ENCODE measurements around the gene PRAMEF33.
"Not testable (repeated sequence)": the region's sequence is repeated elsewhere in the genome, so short reads cannot be mapped to it uniquely, and the experiment has no call there.

PRAMEF33 gene, protein sequence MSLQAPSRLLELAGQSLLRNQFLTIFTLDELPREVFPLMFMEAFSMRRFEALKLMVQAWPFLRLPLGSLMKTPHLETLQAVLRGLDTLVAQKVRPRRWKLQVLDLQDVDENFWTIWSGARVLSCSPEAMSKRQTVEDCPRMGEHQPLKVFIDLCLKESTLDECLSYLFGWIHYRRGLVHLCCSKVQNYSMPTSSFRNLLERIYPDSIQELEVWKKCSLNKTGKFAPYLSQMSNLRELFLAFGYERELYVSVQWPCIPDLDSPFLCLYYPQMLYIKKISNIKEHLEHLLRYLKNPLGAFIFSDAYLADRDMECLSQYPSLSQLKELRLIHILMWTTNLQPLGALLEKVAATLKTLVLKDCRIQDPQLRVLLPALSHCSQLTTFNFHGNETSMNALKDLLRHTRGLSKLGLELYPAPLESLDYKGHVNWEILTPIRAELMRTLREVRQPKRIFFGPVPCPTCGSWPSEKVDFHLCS

GRCh38 chr1:13303239-13303638 lies at the start of gene PRAMEF33:
Gene PRAMEF33 (plus strand): TSS chr1:13303539. CDS start chr1:13305955, 2,416 bp downstream.
- DNase-seq = not testable (repeated sequence)

DNA sequence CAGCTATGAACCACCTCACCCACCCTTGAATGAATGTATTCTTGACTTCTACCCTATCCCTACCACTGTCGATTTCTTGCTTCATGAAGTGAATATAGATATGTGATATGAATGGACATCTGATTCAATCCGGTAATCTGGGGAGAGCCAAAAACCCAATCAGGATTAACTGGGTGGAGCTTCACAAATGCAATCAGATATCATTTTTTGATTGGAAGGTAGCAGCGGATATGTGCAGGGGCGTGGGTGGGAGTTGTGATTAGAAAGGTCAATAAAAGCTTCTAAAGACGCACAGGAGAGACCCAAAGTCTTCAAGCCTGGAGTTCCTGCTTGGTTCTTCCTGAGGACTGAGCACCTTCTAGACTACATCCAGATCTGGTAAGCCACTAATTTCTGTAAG lies 49.4 kb upstream of the PRAMEF33 start, which contains the start of gene PRAMEF5:
TSS of gene PRAMEF5 (plus strand) at position 301 of the 400 bp plus-strand sequence. CDS start 5,071 bp downstream, outside the sequence.
- not testable (repeated sequence) for DNase-seq

GRCh38 chr1:13265124-13265523 lies 38.2 kb upstream of the PRAMEF33 start:
- not testable (repeated sequence) for DNase-seq

GRCh38 chr1:13277016-13277415 lies 26.3 kb upstream of the PRAMEF33 start:
- not testable (repeated sequence) for DNase-seq

- DNase-seq = not testable (repeated sequence)
Observed at GRCh38 chr1:13279617-13280016, 23.7 kb upstream of the PRAMEF33 start.

GRCh38 chr1:13285037-13285436 lies 18.3 kb upstream of the PRAMEF33 start, which contains the start of gene PRAMEF8:
Gene PRAMEF8 (minus strand): TSS chr1:13285137. CDS start chr1:13284091, 1,046 bp downstream.
- not testable (repeated sequence) for DNase-seq

- DNase-seq = not testable (repeated sequence)
Observed at GRCh38 chr1:13289030-13289429, 14.3 kb upstream of the PRAMEF33 start.

- DNase-seq = not testable (repeated sequence)
Observed at GRCh38 chr1:13297216-13297931, 6.0 kb upstream of the PRAMEF33 start.

- not testable (repeated sequence) for DNase-seq
Observed at GRCh38 chr1:13298699-13299098, 4.6 kb upstream of the PRAMEF33 start.

- not testable (repeated sequence) for DNase-seq
Observed at GRCh38 chr1:13302197-13302596, 1.1 kb upstream of the PRAMEF33 start.

DNA sequence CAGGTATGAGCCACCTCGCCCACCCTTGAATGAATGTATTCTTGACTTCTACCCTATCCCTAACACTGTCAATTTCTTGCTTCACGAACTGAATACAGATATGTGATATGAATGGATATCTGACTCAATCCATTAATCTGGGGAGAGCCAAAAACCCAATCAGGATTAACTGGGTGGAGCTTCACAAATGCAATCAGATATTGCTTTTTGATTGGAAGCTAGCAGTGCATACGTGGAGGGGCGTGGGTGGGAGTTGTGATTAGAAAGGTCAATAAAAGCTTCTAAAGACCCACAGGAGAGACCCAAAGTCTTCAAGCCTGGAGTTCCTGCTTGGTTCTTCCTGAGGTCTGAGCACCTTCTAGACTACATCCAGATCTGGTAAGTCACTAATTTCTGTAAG lies 11.9 kb downstream of the PRAMEF33 start, which contains the start of gene PRAMEF15:
TSS of gene PRAMEF15 (plus strand) at position 301 of the 400 bp plus-strand sequence. CDS start 2,827 bp downstream, outside the sequence.
- DNase-seq = not testable (repeated sequence)

- DNase-seq = not testable (repeated sequence)
Observed at GRCh38 chr1:13342496-13342895, 39.2 kb downstream of the PRAMEF33 start.

GRCh38 chr1:13347034-13347433 lies 43.7 kb downstream of the PRAMEF33 start, which contains the start of gene PRAMEF14:
Gene PRAMEF14 (minus strand): TSS chr1:13347134. CDS start chr1:13345314, 1,820 bp downstream.
- DNase-seq = not testable (repeated sequence)

GRCh38 chr1:13353476-13353875 lies 50.1 kb downstream of the PRAMEF33 start:
- not testable (repeated sequence) for DNase-seq

- not testable (repeated sequence) for DNase-seq
Observed at GRCh38 chr1:13354475-13354874, 51.1 kb downstream of the PRAMEF33 start.

GRCh38 chr1:13356774-13357173 lies 53.4 kb downstream of the PRAMEF33 start:
- DNase-seq = peak; percentile 52

Measured in KG1 (cell line).